AG09319 (cell line): ENCODE data around the gene SPEG.
A peak's percentile ranks its signal among the peaks of the same experiment; 100 is the strongest.

Experiments used
- DNase-seq: peaks from one replicate; pipeline ENCODE4 v3.0.0-alpha.2; 2010; ENCODE audit warnings: low read depth; ENCODE audit errors: extremely low read depth
- TF ChIP-seq, protein P1 (sequence below): IDR thresholded peaks from 2 replicates; pipeline ENCODE4 v1.5.1; 2011; ENCODE audit warnings: low read depth, mild to moderate bottlenecking, inconsistent platforms, low read length, moderate library complexity

SPEG gene

GRCh38 chr2:219496825-219497494 lies 62.3 kb downstream of the SPEG start:
- TF ChIP-seq, protein P1, sequence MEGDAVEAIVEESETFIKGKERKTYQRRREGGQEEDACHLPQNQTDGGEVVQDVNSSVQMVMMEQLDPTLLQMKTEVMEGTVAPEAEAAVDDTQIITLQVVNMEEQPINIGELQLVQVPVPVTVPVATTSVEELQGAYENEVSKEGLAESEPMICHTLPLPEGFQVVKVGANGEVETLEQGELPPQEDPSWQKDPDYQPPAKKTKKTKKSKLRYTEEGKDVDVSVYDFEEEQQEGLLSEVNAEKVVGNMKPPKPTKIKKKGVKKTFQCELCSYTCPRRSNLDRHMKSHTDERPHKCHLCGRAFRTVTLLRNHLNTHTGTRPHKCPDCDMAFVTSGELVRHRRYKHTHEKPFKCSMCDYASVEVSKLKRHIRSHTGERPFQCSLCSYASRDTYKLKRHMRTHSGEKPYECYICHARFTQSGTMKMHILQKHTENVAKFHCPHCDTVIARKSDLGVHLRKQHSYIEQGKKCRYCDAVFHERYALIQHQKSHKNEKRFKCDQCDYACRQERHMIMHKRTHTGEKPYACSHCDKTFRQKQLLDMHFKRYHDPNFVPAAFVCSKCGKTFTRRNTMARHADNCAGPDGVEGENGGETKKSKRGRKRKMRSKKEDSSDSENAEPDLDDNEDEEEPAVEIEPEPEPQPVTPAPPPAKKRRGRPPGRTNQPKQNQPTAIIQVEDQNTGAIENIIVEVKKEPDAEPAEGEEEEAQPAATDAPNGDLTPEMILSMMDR = no peak
- no peak for DNase-seq

DNA sequence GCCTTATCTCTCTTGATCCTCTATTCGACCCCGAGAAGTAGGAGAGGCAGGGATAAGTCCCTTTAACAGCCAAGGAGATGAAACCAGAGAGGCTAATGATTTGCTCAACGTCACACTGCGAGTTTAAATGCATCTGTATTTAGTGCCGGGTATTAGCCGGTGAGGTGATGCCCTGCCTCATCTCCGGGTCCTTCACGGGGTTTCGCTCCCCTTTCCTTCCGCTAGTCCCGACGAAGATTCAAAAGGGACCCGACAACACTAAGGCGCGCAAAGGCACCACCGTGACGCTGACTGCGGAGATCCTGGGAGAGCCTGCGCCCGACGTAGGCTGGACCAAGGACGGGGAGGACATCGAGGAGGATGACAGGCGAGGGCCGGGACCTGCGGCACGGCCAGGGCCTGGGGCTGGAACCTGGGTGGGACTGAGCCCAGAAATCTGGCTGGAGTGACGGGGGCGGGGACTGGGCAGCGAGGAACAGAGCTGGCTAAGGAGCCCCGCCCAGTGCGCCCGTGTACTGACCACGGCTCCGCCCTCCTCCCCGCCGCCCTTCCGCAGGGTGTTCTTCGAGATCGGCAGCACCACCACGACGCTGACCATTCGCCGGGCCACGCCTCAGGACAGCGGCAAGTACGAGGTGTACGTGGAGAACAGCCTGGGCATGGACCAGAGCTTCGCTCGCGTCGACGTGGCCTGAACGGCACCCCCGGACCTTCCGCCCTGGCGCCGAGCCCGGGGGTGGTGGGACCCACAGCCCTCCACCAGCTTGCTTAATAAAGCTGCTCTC lies 63.0 kb downstream of the SPEG start:
- peak; percentile 51 for DNase-seq
- TF ChIP-seq, protein P1 = no peak

DNA sequence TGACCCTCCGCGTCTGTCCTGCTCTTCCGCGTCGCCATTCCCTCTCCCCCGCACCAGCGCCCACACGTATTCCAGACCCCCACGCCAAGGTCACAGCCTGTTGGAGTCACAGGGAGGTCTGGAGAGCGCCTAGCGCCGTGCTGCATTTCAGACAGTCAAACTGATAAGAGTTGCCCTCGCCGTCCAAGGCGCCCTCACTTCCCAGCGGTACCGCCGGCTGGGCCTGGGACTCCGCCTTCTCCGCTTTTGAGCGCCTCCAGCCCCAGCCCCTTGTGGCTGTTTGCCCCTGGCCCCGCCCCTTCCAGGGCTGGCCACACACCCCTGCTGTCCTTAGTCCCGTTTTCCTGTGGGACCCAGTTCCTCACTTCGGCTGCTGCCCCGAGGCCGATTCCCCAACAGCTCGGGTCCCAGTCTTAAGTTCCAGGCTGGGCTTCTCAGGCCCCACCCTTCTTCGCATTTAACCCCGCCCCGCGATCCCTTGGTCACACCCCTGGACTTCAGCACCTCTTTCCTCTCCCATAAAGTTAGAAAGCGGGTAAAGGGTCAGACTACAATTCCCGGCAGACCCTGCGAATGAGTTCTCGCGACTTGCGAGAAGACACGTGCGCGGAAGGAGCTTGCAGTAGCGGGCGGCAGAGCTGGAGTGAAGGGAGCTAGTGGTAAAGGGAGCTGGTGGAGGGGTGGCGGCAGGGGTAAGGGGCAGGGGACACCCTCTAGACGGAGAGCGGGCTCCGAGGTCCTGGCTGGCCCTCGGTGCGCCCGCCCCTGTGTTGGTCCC lies 63.8 kb downstream of the SPEG start, which contains the start of gene GMPPA:
Gene GMPPA (plus strand): TSS at position 612 of the 778 bp plus-strand sequence. CDS start 1,085 bp downstream, outside the sequence.
- TF ChIP-seq, protein P1 = no peak; the same call in 1 of the 2 replicates
- DNase-seq = peak; percentile 96

DNA sequence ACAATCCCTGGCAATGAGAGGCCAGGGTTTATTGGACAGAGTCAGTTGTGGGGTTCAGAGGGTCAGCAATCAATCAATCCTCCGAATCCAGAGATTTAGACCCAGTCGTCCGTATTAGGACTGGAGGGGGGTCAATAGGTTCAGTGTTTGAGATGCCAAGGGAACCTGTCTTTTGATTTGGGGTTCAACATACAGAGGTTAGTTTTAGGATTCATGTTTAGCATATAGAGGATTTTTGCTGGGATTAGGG lies 64.3 kb downstream of the SPEG start:
- DNase-seq = no peak
- TF ChIP-seq, protein P1 = no peak

GRCh38 chr2:219499555-219499954 lies 64.9 kb downstream of the SPEG start:
- DNase-seq = no peak
- TF ChIP-seq, protein P1 = no peak

DNA sequence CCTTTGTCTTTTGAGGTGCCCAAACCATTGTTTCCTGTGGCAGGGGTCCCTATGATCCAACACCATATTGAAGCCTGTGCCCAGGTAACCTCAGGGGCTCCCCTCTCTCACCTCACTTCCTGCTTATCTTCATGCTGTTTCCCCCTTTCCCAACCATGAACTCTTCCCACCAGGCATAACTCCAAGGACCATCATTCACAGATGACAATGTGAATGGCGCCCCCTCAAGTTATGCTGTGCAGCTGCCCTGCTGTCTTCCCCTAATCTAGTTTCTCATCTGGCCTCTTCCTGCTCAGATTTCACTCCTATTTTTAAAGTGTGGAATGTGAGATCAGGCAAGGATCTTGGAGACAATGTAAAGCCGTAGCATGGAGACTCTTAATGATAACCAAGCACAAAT lies 65.5 kb downstream of the SPEG start:
- TF ChIP-seq, protein P1 = peak; percentile 33
- DNase-seq = no peak

- TF ChIP-seq, protein P1 = no peak
- no peak for DNase-seq
These were observed 67.2 kb downstream of the SPEG start for GRCh38 chr2:219501849-219502248.
